ENCODE results near the gene TCHP.
A peak's percentile ranks its signal among the peaks of the same experiment; 100 is the strongest.

TCHP gene

DNA sequence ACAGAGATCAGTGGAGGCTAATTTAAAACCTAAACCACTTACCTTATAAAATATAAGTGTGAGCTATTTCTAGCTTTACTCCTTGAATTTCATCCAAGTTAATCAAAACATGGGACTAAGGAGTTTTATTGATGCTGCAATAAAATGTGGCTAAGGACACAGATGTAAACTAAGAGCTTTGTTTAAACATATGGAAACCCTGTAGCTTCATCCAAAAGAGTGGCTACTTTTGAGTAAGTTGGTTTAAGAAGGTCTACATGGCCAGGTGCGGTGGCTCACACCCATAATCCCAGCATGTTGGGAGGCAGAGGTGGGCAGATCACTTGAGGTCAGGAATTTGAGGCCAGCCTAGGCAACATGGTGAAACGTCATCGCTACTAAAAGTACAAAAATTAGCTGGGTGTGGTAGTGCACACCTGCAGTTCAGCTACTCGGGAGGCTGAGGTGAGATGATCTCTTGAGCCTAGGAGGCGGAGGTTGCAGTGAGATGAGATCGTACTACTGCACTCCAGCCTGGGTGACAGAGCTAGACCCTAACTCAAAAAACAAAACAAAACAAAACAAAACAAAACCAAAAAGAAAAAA, 40.4 kb downstream of the TCHP start:
- no peak for DNase-seq

DNA sequence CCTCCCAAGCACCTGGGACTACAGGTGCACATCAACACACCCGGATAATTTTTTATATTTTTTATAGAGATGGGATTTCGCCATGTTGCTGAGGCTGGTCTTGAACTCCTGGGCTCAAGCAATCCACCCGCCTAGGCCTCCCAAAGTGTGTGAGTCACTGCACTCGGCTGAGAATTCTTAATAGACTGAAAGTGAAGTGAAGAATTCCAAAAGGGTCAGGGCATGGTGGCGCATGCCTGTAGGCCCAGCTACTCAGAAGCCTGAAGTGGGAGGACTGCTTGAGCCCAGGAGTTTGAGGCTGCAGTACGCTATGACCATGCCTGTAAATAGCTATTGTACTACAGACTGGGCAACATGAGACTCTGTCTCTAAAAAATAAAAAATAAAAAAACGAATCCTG, 43.7 kb downstream of the TCHP start:
- DNase-seq, result no peak

DNA sequence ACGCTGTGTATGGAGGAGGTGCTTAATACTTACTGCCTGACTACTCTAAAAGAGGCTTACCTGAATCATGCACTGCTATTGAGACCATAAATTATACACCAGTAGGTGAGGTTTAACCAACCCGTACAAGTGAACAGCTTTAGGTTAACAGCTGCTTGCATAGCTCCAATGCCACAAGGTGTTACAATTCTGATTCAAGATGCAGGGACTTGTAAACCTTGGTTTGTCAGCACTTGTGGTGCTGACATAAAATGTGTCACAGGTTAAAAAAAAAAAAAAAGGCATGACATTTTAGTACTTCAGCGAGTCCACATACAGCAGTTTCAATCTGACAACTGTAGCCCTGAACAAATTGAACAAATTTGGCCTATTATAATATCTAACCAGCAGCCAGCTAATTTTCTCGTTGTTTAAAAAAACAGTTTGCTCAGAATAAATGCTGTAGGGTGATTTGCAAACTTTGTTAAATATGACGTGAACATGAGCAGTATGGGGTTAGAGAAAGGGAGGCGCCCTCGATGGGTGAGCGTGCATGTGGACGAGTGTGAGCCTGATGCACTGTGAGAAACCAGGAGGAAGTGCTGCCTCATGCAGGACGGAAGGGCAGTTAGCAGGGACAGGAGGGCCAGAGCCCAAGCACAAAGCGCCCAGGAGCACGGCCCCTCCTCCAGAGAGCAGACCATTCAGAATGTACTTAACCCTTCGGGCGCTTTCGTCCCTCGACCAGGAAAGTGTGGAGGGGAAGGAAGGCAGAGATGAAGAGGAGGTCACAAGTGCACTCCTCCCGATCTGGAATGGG, 44.7 kb downstream of the TCHP start:
- peak; percentile 3 for DNase-seq

DNA sequence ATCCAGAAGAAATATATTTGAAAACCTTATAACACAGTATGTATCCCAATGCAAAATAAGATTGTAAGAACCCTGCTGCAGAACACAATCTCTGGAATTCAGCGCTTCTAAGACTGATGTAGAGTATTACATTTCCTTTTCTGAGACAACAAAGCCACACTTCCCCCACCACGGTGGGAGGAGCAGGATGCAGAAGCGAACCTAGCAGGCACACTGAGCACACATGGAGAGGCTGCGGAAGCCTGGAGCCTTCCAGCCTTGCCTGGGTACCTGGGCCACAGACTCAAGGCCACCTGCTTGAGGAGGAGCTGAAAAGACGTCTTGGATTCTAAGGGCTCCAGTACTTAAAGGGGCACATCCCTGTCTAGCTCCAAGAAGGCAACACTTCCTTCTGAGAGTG, 46.4 kb downstream of the TCHP start:
- DNase-seq, result no peak

DNA sequence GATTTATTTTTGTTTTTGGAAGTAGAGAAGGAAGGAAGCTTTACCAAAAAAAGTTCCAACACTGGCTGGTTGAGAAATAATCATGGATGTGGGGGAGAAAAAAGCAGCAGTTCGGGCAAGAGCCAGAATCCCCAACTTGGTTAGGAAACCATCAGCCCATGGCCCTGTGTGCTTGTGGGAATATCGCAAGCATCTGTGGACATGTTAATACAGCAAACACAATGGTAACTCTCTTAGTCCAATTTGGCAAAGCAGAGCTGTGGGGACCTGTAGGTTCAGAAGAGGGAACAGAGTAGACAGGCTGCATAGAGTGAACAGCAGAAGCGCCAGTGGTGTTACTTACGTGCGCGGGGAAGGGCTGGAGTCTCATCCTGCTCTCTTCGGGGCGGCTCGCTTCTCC, 46.8 kb downstream of the TCHP start:
- DNase-seq, result no peak

DNA sequence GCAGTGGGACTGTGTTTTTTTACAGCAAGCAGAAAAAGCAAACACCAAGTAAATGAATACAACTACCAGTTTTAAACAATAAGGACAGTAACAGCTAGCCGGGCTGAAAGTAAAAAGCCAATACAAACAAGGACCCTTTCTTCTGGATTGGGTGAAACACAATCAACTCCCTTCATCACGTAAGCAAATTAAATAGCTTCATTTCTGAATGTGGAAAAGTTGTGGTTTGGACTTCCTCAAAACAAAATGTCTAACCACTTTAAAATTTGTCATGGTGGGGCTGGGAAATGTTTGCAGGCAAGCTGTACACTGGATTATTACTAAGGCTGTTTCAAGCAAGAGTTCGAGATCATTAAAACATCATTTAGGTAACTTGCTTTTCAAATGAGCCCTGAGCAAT, 47.4 kb downstream of the TCHP start:
- DNase-seq, result no peak

DNA sequence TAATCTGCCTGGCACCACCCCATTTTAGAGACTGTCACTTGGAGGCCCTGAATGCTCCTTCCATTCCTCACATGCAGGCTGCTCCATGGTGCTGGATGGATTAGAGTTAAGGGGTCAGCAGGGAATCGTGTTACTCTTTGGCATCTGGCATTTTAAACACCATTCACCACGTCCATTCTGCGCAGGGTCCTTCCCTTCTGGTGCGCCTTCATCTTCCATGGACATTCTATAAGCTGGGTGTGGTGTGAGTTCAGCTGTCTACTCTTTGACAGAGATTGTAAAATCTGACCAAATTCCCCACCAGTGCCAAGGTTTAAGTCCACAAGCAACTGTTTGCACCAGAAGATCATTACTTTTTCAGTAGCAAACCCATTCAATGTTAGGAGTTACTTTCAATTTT, 48.3 kb downstream of the TCHP start:
- DNase-seq, result no peak

DNA sequence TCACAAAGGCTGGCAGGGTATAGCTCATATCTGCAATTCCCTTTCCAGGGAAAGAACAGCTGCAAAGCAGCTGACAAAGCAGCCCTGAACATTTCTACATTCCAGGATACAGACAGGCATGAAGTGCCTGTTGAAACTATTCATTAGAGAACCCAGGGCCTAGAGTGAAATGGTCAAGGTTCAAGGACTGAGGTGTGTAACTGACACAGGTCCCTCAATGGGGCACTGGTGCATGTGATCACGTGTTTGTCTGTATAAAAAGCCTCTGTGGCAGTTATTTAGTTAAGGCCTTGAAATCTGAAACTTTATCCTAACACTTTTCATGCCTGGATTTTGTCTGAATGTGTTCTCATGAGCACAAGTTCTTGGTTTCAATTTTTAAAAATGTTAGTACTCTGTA, 49.0 kb downstream of the TCHP start:
- no peak for DNase-seq

DNA sequence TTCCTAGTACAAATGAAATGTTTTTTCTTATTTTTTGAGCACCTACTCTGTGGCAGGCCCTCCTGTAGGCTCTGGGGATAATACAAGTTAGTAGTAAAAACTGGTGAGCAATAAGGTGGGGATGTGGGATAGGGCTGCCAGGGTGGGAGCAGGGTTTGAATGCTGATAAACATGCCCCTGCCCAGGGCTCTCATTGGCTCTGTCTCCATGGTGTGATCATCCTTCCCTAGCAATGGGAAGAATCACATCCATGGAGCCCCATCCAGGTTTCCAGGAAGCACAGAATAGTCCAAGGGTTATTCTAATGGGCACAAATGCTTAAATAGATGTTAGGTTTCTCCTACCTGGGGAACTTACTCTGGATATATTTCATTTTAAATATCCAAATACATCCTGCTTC, 50.6 kb downstream of the TCHP start:
- no peak for DNase-seq

DNA sequence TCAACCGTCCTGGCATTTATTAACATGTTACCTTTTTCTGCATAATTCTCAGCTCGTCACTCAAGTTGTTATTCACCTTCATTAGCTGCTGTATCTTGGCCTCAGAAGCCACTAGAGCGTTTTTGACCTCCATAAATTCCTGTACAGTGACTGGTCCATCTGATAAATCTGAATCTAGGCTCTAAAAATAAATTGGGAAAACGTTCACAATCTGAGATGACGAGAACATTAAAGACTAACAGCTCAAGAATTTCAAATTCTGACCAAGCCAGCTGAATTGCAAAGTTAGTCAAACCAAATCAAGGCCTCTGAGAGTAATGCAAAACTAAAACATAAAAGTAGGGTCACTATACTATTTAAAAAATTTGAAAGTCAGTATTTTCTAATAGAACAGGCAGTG, 51.1 kb downstream of the TCHP start:
- no peak for DNase-seq

DNA sequence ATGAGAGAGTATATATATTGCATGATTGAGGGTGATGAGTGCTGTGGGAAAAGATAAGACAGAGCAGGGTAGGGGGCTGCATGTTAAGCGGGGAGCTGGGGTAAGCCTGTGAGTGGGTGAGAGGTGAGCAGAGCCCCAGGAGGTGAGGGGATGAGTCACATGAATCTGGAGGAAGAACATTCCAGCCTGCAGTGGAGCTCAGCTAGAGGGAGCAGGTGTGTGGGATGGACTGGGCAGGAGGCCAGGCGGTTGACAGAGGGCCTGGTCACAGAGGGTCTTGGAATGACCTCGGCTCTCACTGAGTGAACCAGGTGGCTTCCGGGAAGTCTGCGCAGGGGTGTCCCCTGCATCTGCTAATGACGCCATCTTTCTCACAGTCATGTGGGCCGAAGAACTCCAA, 51.7 kb downstream of the TCHP start:
- DNase-seq, result no peak

DNA sequence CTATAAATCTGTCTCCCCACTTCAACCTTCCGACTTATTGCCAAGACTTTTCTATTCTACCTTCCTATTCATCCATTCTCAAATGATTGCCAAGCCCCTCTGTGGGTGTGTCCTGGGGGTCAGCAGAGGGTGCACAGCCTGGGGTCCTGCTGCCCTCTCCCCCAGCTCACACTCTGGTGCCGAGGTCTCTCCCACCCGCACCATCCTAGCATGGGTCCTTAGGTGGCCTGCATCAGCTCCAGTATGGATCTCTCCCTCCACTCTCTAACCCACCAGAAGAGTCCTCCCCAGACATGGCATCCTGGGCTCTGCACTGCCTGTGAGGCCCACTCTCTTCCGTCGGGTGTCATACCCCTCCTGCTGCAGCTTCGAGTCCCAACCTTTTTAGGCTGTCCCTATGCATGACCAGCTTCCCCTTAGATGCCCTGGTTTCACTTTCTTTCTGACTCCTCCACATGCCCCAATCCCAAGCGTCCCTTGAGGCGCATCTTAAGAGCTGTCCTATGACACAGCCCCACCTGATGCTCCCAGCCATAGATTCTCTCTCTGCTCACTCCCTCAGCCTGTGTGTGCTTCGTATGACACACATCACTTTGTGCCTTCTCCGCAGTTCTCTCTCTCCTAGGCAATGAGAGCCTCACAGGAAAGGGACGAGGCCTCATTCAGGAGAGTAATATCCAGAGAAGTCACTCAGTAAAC, 52.2 kb downstream of the TCHP start:
- DNase-seq, result peak; percentile 7

DNA sequence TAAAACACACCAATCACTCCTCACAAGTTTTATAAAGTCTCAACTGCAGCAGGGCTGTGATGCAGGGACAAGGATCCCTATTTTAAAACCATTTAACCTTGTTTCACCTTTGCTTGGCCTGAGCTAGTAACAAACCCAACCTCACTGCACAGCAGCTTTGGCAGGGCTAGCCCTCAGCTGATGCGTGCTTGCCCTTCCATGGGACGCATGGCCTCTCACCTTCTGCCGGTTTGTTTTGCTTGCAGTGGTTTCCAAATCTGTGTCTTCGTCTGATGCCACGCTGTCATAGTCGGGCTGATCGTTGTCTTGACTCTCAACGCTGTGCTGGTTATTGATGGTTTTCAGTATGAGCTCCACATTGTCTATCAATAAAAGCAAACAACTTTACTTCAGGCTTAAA, 52.8 kb downstream of the TCHP start:
- no peak for DNase-seq

DNA sequence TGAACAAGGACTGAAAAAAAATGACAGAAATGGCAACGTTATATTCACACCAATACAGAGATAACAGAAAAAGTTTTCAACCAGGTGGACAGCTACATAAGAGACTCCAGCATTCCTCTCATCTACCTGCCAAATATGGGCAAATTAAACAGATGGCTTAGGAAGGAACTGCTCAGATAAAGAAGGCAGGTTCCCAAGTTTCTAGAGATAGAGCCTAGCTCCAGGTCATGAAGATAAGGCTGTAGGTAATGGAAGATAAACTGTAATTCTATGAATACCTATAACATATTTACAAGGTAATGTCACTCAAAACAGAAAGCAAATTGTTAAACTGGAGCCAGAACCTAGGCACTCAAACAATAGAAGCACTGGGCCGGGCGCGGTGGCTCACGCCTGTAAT, 53.6 kb downstream of the TCHP start:
- no peak for DNase-seq

DNA sequence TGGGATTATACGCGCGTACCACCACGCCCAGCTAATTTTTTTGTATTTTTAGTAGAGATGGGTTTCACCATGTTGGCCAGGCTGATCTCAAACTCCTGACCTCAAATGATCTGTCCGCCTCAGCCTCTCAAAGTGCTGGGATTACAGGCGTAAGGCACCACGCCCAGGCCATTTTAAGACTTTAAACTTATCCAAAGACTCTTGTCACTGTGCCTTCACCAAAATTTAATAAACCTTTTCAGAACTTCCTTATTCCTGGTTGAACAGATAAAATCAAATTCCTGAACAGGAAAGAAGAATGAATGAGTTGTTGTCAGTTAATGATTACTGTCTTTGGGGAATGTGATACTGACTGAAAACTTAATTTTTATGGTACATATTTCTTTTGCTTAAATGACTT, 58.3 kb downstream of the TCHP start:
- no peak for DNase-seq

DNA sequence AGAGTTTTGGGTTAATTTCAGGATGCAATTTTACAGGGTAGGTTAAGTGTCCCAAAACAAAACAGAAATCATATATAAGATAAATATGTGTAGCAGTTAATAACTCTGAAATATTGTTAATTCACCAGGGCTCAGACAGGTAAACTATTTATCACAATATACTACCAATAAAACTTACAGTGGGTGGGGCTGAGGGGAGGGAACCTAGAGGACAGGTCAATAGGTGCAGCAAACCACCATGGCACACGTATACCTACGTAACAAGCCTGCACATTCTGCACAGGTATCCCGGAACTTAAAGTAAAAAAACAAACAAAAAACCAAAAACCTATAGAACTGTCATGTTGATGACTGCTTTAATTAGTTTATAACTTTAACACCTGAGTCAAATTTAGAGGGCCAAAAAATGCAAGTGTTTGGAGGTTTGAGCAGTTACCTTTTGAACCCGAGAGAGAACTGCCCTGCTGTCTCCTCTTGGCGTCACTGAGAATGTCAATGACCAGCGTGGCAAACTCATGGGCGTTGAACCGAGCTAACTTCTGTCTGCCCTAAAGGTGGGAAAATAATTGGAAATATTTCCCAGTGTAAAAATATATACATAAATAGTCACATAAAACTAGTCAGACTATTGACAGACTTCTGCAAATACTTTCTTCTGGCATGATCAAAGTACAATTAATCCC, 59.5 kb downstream of the TCHP start:
- no peak for DNase-seq

DNA sequence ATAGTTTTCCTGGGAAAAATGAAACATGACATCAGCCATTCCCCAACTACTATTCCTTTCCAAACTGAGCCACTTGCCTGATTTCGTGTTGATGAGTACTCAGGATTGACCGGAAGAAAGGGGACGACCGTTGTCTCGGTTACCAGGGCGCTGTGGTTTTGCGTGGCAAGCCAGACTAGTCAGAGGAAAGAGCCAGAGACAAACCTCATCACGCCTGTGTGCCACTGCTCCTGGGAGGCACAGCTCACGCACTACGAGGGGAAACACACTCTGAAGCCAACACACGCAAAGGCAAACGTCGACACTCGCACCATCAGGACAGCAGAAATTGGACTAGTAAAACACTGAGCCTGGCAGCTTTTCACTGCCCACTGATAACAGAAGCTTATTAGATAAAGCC, 61.1 kb downstream of the TCHP start:
- no peak for DNase-seq

DNA sequence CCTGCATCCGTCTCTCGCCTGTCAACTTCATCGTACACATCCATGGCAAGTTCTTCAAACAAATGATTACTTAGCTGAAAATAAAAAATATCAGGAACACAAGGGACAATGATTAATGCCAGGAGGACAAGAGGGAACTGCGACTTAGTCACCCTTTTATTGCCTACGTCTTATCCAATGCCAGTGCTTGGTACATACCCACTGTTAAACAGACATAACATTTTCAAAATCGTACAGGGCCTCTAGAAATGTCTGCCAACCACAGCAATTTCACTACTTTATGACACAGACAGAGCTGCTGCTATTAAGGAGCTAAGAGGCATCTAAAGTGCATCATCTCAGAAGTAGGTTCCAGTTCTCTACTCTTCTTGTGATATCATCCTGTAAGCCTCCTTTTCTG, 61.5 kb downstream of the TCHP start:
- no peak for DNase-seq

DNA sequence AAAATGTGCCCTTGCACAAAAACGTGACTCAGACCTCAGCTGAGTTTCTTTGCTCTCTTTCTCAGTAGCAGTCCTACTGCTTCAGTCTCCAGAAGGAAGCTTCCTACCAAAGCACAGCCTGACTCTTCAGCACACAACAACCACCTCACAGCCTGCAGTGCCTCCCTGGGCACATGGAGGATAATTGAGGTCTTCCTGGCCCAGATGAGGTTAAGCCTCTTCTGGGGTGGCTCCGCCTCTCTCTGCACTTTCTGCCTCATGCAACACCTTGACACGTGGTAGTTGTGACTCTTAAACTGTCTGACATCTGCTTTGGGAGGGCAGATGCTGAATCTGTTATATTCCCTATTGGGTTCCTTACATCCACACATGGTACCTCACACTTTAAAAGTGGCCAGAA, 62.3 kb downstream of the TCHP start:
- DNase-seq, result no peak

DNA sequence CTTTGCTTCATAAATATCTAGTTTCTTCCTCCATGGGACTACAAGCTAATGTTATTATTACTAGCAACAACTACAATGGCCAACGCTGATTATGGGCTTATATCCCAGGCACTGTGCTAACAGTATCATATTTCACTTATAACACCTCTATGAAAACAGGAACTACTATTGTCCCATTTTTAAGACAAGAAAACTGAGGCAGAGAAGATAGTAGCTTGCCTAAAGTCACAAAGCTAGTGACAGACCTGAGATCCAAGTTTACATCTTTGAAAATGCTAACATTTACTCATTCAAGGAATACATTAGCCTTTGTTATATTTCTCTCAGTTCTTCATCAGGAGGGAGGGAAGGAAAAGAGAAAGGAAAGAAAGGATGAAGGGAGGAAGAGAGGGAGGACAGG, 63.3 kb downstream of the TCHP start:
- no peak for DNase-seq

DNA sequence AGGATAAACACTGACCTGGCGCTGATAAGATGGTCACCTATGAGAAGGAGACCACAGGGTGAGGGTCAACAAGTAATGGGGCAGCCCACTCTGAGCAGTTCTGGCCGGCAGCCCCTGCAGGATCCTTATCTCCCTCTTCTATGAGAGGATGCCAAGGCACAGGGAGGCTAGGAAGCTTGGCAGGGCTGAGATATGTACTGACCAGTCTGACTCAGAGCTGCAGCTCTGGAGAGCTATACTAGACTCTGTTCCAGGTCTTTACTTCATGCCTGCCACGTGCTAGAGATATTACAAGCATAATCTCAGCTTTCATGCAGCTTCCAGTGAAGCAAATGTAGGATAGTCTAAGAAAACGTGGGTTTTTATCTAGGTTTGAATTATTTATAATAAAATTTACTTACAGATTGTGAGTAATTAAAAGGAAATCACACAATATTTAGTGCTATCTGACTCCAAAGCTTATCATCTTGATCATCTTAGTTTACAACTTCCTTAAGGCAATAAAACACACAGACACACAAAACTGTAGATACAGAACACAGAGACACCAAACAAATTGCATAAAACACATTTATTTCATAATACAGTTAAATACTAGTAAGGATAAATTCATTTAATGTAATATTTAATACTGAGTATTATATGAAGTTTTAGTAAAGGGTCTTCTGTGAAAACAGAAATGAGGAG, 63.8 kb downstream of the TCHP start:
- no peak for DNase-seq

DNA sequence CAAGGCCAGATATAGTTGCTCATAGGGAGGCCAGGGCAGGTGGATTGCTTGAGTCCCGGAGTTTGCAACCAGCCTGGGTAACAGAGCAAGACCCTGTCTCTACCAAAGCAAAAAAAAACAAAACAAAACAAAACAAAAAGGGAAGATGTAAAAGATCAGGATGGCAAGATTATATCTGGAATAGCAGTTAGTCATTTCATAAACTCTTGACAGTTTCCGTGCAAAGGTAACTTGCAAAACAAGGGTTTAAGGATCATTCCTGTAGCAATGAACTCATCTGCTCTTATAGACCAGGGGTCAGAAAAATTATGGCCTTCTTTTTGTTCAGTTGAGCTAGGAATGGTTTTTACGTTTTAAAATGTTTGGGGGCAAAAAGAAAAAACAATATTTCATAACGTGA, 66.5 kb downstream of the TCHP start:
- no peak for DNase-seq

DNA sequence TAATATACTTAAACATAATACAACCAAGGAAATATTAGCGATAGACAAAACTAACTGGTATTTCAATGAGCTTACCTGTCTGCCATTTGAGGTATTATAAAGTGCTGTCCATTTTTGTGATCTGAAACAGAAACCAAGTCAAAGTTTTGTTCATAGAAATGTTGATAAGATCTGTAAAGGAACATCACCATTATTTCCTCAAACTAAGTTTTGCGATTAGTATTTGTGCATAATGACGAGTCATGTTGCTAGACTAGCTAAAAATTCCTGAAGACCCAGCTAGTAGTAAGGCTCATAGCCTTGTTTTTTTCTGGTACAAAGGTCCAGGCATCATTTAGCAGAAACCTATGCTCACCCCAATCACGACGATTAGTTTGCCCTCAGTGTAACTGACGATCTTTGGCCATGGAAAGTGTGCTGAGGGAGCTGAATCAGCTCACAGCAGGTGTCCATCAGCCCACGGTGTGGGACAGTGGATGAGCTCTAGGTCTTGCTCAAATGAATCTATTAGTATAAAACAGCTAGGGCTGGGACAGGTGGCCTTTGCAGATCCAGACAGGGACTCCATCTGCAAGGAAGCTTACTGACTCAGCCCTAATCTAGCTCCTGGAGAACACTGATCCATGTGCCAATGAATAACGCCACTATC, 67.4 kb downstream of the TCHP start:
- no peak for DNase-seq

Data from CD4-positive, alpha-beta T cell treated with Interferon gamma for 1 hour (primary cell).